ENCODE results near the gene EPHA8.

Gene EPHA8

DNA sequence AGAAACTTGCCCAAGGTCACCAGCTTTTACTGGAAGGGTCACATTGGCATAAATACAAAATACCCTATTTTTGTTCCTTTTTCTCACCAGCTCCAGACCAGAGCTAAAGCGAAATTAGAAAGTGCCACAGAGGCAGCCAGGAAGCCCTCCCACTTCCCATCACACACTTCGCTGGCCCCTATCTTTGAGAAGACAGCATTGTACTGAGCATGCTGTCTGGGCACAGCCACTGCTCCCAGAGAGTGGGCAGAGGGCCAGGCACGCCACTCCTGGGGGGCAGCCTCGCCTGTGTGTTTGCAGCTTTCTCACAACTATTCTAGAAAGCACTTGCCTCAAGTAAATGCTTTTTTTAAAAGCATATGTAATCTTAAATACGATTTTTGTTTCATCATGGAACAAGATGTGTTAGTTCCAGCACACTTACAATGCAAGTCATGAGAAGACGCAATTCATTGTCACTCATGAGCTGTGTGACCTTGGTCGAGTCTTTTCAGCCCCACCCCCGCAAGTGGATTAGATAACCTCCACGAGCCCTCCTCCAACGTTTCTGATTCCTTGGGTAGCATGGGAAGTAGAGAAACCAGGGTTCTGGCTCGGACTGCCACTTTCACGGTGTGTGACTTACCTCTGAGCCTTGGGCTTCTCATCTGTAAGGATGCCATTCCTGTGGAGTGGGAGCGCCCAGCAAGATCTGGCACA, 25.7 kb upstream of the EPHA8 start:
- H3K4me3 ChIP-seq (ENCODE audit: low read depth, low read length), result no peak overlapping the region
- in situ Hi-C loops (cut with HindIII; ENCODE audit: low pct_ligation_motif_present, low sequenced_read_pairs), result no loop called here
- TF ChIP-seq CTCF (IDR thresholded peaks at IDR 0.05; ENCODE audit: low read depth, low read length, missing control alignments), result no peak

DNA sequence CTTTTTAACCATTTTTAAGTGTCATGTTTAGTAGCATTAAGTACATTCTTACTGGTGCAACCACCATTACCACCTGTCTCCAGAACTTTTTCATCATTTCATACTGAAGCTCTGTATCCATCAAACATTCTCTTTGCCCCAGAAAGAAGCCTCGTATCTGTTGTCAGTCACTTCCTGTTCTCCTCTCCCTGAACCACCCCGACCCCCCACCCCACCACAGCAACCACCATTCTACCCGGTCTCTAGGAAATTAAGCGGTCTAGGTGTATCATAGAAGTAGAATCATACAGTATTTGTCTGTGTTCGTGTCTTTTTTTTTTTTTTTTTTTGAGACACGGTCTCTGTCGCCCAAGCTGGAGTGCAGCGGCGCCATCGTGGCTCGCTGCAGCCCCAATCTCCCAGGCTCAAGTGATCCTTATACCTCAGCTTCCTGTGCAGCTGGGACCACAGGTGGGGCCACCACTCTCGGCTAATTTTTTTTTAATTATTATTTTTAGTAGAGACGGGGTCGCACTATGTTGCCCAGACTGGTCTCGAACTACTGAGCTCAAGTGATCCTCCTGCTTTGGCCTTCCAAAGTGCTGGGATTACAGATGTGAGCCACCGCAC, 23.7 kb upstream of the EPHA8 start:
- in situ Hi-C loops (cut with HindIII; ENCODE audit: low pct_ligation_motif_present, low sequenced_read_pairs), result no loop called here
- no peak for DNase-seq
- H3K36me3 ChIP-seq (replicated peaks), result no peaks in the 10 kb centered on the region
- no peak overlapping the region for H3K4me3 ChIP-seq (ENCODE audit: low read depth, low read length)
- no peak for TF ChIP-seq CTCF (IDR thresholded peaks at IDR 0.05; ENCODE audit: low read depth, low read length, missing control alignments)
- no peak overlapping the region for H3K27ac ChIP-seq
- H3K27me3 ChIP-seq (replicated peaks), result peaks cover under 1% of the 10 kb centered on the region

More for the DNA sequence above, 25.7 kb upstream of the EPHA8 start:
- H3K27ac ChIP-seq, result no peak overlapping the region
- no peak for DNase-seq
- H3K27me3 ChIP-seq (replicated peaks), result no peaks in the 10 kb centered on the region
- H3K36me3 ChIP-seq (replicated peaks), result no peaks in the 10 kb centered on the region

- no peak for TF ChIP-seq CTCF (IDR thresholded peaks at IDR 0.05; ENCODE audit: low read depth, low read length, missing control alignments)
- Histone ChIP-seq H3K27me3 (replicated peaks) (peaks cover 8% of the 10 kb centered on the region), H3K36me3 (replicated peaks) (no peaks in the 10 kb centered on the region), H3K27ac (no peak overlapping the region), H3K4me3 (ENCODE audit: low read depth, low read length) (no peak overlapping the region)
- in situ Hi-C loops (cut with HindIII; ENCODE audit: low pct_ligation_motif_present, low sequenced_read_pairs), result no loop called here
- no peak for DNase-seq
These were observed 23.0 kb upstream of the EPHA8 start for GRCh38 chr1:22540337-22540736.

GRCh38 chr1:22542886-22543285, 20.4 kb upstream of the EPHA8 start:
- DNase-seq, result no peak
- no peak for TF ChIP-seq CTCF (IDR thresholded peaks at IDR 0.05; ENCODE audit: low read depth, low read length, missing control alignments)
- H3K4me3 ChIP-seq (ENCODE audit: low read depth, low read length), result no peak overlapping the region
- no peaks in the 10 kb centered on the region for H3K36me3 ChIP-seq (replicated peaks)
- in situ Hi-C loops (cut with HindIII; ENCODE audit: low pct_ligation_motif_present, low sequenced_read_pairs), result no loop called here
- H3K27me3 ChIP-seq (replicated peaks), result peaks cover 26% of the 10 kb centered on the region
- no peak overlapping the region for H3K27ac ChIP-seq

DNA sequence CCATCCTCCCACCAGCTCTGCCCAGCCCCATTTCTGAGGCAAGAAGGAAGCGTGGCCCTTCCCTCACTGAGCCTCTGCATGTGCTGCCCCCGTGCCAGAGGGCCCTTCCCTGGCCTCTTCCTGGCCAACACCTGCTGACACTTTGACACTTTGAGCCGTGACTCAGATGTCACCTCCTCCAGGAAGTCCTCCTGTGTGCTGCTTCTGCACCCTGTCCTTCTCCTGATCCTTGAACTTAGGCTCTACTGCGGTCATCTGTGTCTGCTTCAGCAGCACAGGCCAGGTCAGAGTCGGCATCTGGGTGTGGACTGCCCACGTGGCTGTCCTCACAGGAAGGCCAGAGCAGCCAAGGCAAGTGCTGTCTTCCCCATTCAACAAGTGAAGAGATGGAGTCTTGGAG, 19.6 kb upstream of the EPHA8 start:
- Histone ChIP-seq H3K27me3 (replicated peaks) (peaks cover 33% of the 10 kb centered on the region), H3K36me3 (replicated peaks) (no peaks in the 10 kb centered on the region), H3K27ac (no peak overlapping the region), H3K4me3 (ENCODE audit: low read depth, low read length) (no peak overlapping the region)
- no peak for DNase-seq
- TF ChIP-seq CTCF (IDR thresholded peaks at IDR 0.05; ENCODE audit: low read depth, low read length, missing control alignments), result no peak
- in situ Hi-C loops (cut with HindIII; ENCODE audit: low pct_ligation_motif_present, low sequenced_read_pairs), result no loop called here
